Measurements from ENCODE around the gene CEACAM16. TPM values are rescaled to one million over a fixed set of nuclear protein-coding genes. Genes with fewer than 3 reads are reported as not detected.

CEACAM16 gene
- total and polyA plus RNA-seq, 9 of the 15 experiments (the other 6 are each of a cell fraction or from before 2014, with no cell fraction given): not detected

DNA sequence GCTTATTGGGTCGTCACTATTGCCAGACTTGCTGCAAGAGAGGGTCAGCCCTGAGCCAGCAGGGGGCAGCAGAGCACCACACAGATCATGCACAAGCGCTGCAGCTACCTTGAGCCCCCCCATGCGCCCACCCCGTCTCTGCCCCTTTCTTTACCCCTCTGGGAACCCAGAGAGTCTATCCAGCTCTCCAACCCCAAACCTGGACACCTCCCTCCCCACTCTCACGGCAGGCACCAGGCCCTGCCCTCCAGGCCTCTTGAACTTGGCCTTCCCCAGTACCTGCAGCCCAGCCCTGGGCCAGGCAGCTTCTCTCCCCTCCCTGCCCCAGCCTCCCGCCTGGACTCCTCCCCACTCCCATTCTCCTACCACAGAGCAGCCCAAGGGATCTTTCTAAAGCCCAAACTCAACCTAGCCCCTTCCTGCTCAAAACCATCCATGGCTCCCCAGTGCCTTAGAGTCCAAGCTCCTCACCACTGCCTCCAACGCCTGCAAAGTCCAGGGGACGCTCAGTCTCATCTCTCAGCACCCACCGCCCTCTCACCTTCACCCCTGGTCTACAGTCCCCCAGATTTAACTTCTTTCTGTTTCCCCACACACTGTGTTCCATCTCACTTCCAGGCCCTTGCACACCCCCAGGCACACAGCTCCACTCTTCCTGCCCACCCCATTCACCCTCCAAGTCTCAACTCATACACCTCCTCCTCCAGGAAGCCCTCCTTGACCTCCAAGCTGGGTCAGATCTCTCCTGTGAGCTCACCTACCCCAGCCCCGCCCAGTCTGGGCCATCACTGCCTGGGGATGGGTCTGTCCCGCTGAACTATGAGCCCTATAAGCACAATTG, 9.4 kb upstream of the CEACAM16 start (continued):
- TF ChIP-seq, protein P1, sequence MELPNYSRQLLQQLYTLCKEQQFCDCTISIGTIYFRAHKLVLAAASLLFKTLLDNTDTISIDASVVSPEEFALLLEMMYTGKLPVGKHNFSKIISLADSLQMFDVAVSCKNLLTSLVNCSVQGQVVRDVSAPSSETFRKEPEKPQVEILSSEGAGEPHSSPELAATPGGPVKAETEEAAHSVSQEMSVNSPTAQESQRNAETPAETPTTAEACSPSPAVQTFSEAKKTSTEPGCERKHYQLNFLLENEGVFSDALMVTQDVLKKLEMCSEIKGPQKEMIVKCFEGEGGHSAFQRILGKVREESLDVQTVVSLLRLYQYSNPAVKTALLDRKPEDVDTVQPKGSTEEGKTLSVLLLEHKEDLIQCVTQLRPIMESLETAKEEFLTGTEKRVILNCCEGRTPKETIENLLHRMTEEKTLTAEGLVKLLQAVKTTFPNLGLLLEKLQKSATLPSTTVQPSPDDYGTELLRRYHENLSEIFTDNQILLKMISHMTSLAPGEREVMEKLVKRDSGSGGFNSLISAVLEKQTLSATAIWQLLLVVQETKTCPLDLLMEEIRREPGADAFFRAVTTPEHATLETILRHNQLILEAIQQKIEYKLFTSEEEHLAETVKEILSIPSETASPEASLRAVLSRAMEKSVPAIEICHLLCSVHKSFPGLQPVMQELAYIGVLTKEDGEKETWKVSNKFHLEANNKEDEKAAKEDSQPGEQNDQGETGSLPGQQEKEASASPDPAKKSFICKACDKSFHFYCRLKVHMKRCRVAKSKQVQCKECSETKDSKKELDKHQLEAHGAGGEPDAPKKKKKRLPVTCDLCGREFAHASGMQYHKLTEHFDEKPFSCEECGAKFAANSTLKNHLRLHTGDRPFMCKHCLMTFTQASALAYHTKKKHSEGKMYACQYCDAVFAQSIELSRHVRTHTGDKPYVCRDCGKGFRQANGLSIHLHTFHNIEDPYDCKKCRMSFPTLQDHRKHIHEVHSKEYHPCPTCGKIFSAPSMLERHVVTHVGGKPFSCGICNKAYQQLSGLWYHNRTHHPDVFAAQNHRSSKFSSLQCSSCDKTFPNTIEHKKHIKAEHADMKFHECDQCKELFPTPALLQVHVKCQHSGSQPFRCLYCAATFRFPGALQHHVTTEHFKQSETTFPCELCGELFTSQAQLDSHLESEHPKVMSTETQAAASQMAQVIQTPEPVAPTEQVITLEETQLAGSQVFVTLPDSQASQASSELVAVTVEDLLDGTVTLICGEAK (IDR thresholded peaks at IDR 0.05): no peak
- TF ChIP-seq, protein P1 (CRISPR knock-in tag; IDR thresholded peaks at IDR 0.05): no peak
- TF ChIP-seq ZC3H8 (IDR thresholded peaks at IDR 0.05) (no peak), CHD4 (IDR thresholded peaks at IDR 0.05; ENCODE audit: insufficient read depth, insufficient replicate concordance, low read depth, low read length, poor library complexity, severe bottlenecking) (no peak), HOXB6 (CRISPR knock-in tag; IDR thresholded peaks at IDR 0.05; ENCODE audit: borderline replicate concordance) (no peak), NCOA4 (IDR thresholded peaks at IDR 0.05; ENCODE audit: partially characterized antibody) (no peak), U2AF2 (optimal IDR thresholded peaks at IDR 0.05; ENCODE audit: low read depth, low read length) (no peak), SAP30 (IDR thresholded peaks at IDR 0.05; ENCODE audit: borderline replicate concordance, insufficient read depth, low read depth, low read length, poor library complexity, severe bottlenecking) (no peak), CHCHD3 (CRISPR knock-in tag; IDR thresholded peaks at IDR 0.05) (no peak), HNRNPUL1 (IDR thresholded peaks at IDR 0.05; ENCODE audit: low read length) (no peak), TRIM24 (IDR thresholded peaks at IDR 0.05) (no peak)
- TF ChIP-seq, protein P2, sequence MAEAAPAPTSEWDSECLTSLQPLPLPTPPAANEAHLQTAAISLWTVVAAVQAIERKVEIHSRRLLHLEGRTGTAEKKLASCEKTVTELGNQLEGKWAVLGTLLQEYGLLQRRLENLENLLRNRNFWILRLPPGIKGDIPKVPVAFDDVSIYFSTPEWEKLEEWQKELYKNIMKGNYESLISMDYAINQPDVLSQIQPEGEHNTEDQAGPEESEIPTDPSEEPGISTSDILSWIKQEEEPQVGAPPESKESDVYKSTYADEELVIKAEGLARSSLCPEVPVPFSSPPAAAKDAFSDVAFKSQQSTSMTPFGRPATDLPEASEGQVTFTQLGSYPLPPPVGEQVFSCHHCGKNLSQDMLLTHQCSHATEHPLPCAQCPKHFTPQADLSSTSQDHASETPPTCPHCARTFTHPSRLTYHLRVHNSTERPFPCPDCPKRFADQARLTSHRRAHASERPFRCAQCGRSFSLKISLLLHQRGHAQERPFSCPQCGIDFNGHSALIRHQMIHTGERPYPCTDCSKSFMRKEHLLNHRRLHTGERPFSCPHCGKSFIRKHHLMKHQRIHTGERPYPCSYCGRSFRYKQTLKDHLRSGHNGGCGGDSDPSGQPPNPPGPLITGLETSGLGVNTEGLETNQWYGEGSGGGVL (CRISPR knock-in tag; IDR thresholded peaks at IDR 0.05): no peak
- TF ChIP-seq, protein P3, sequence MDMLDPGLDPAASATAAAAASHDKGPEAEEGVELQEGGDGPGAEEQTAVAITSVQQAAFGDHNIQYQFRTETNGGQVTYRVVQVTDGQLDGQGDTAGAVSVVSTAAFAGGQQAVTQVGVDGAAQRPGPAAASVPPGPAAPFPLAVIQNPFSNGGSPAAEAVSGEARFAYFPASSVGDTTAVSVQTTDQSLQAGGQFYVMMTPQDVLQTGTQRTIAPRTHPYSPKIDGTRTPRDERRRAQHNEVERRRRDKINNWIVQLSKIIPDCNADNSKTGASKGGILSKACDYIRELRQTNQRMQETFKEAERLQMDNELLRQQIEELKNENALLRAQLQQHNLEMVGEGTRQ (CRISPR knock-in tag; IDR thresholded peaks at IDR 0.05): no peak
- TF ChIP-seq, protein P4, sequence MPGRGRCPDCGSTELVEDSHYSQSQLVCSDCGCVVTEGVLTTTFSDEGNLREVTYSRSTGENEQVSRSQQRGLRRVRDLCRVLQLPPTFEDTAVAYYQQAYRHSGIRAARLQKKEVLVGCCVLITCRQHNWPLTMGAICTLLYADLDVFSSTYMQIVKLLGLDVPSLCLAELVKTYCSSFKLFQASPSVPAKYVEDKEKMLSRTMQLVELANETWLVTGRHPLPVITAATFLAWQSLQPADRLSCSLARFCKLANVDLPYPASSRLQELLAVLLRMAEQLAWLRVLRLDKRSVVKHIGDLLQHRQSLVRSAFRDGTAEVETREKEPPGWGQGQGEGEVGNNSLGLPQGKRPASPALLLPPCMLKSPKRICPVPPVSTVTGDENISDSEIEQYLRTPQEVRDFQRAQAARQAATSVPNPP (IDR thresholded peaks at IDR 0.05; ENCODE audit: borderline replicate concordance, insufficient read depth, insufficient read length): no peak
